Peyer's patch (tissue), 4 donors: ENCODE data around the gene ABCB8. TPM values are rescaled to one million over a fixed set of nuclear protein-coding genes. Genes with fewer than 3 reads are reported as not detected.
A peak's percentile ranks its signal among the peaks of the same experiment; 100 is the strongest.

Experiments used
- DNase-seq, 3 donors: peaks; one replicate each; pipeline ENCODE4 v3.0.0-alpha.2; 2017 to 2019
- H3K27ac ChIP-seq, 4 donors: fragments of 200-600 bp; sonication (generic); one replicate each; pipeline ENCODE4 v1.5.1; 2016 to 2019
- H3K27me3 ChIP-seq, 2 donors: fragments of 200-600 bp; sonication (generic); one replicate each; pipeline ENCODE4 v1.5.1; 2019
- H3K36me3 ChIP-seq, 3 donors: fragments of 200-600 bp; sonication (generic); one replicate each; pipeline ENCODE4 v1.5.1; 2016 to 2019
- H3K4me1 ChIP-seq, 4 donors: fragments of 200-600 bp; sonication (generic); one replicate each; pipeline ENCODE4 v1.5.1; 2016 to 2019
- H3K4me3 ChIP-seq, 4 donors: fragments of 200-600 bp; sonication (generic); 1 replicate in 3 of 4; 2 replicates in 1 of 4; pipeline ENCODE4 v1.5.1; 2016 to 2019; ENCODE audit warnings: mild to moderate bottlenecking in 1 of 4
- H3K9me3 ChIP-seq, 4 donors: fragments of 200-600 bp; sonication (generic); one replicate each; pipeline ENCODE4 v1.5.1; 2016 to 2019; ENCODE audit warnings: mild to moderate bottlenecking in 1 of 4
- CTCF ChIP-seq, 6 experiments: fragments of 450-650 bp in 4 of 6; fragments of 200-600 bp in 2 of 6; sonication (generic) in 1 of 6; IDR thresholded peaks; one replicate each; pipeline ENCODE4 v1.5.1; 2017 to 2019; ENCODE audit warnings: antibody characterized with exemption in 6 of 6, mild to moderate bottlenecking in 3 of 6, moderate library complexity in 1 of 6
- POLR2A ChIP-seq, 2 donors: fragments of 450-650 bp; IDR thresholded peaks; one replicate each; pipeline ENCODE4 v1.5.1; 2017; ENCODE audit warnings: antibody characterized with exemption in 2 of 2, mild to moderate bottlenecking in 2 of 2, moderate library complexity in 2 of 2
- total RNA-seq, 4 donors: library from RNA; depleted of rRNA; stranded (reverse); fragments of >200 nt; gene quantifications; one replicate each; pipeline ENCODE4 v1.1.0, GENCODE V29; 2016

ABCB8 gene
- total RNA-seq: 10 to 100 TPM; 23.1 to 79.7 (median 42.7) TPM

- H3K4me3 ChIP-seq: peak within 1 kb of the TSS; percentile 62 to 94 (median 76)
- no peaks in the 10 kb centered on the region for H3K36me3 ChIP-seq
- peak in 5 of 6 experiments; percentile 36 to 76 (median 66) for TF ChIP-seq CTCF (IDR thresholded peaks at IDR 0.05)
- peak; percentile 46 to 66 for TF ChIP-seq POLR2A (IDR thresholded peaks at IDR 0.05)
- DNase-seq: peak; percentile 97 to 100 (median 98)
- peak within 1 kb of the TSS; percentile 76 to 92 (median 85) for H3K27ac ChIP-seq
- no peaks in the 10 kb centered on the region for H3K9me3 ChIP-seq
- H3K27me3 ChIP-seq: no peaks in the 10 kb centered on the region
- H3K4me1 ChIP-seq: peaks cover 0 to 10% (median 3%) of the 10 kb centered on the region in 4 donors
Measured at GRCh38 chr7:151028131-151028947, at the start of gene ABCB8. Gene ABCB8, plus strand, starts transcription at chr7:151028450. Its CDS starts 66 bp downstream, at chr7:151028516.

- Histone ChIP-seq H3K4me1 (peaks cover 5 to 33% (median 21%) of the 10 kb centered on the region in 4 donors), H3K9me3 (no peaks in the 10 kb centered on the region), H3K4me3 (no peak overlapping the region), H3K36me3 (no peaks in the 10 kb centered on the region), H3K27ac (peak overlapping the region in 1 of 4 donors; percentile 40), H3K27me3 (peaks cover 0 to 9% of the 10 kb centered on the region in 2 donors)
- DNase-seq: no peak
- TF ChIP-seq POLR2A (IDR thresholded peaks at IDR 0.05) (no peak), CTCF (IDR thresholded peaks at IDR 0.05) (no peak)
Measured at GRCh38 chr7:150979713-150980390, 48.4 kb upstream of the ABCB8 start.

GRCh38 chr7:150980663-150981062 is 47.6 kb upstream of the ABCB8 start:
- Histone ChIP-seq H3K4me3 (no peak overlapping the region), H3K9me3 (no peaks in the 10 kb centered on the region), H3K27me3 (peaks cover 0 to 9% of the 10 kb centered on the region in 2 donors), H3K4me1 (peaks cover 0 to 25% (median 14%) of the 10 kb centered on the region in 4 donors), H3K36me3 (no peaks in the 10 kb centered on the region), H3K27ac (no peak overlapping the region)
- TF ChIP-seq POLR2A (IDR thresholded peaks at IDR 0.05) (no peak), CTCF (IDR thresholded peaks at IDR 0.05) (no peak)
- DNase-seq: no peak

GRCh38 chr7:150981644-150982043 is 46.6 kb upstream of the ABCB8 start:
- no peak overlapping the region for H3K27ac ChIP-seq
- H3K36me3 ChIP-seq: no peaks in the 10 kb centered on the region
- H3K27me3 ChIP-seq: peaks cover 0 to 9% of the 10 kb centered on the region in 2 donors
- H3K9me3 ChIP-seq: no peaks in the 10 kb centered on the region
- TF ChIP-seq CTCF (IDR thresholded peaks at IDR 0.05) (no peak), POLR2A (IDR thresholded peaks at IDR 0.05) (no peak)
- no peak overlapping the region for H3K4me3 ChIP-seq
- DNase-seq: no peak
- H3K4me1 ChIP-seq: peaks cover 0 to 23% (median 11%) of the 10 kb centered on the region in 4 donors

GRCh38 chr7:150982351-150982750 is 45.9 kb upstream of the ABCB8 start:
- H3K27me3 ChIP-seq: peaks cover 0 to 4% of the 10 kb centered on the region in 2 donors
- H3K4me1 ChIP-seq: peaks cover 0 to 22% (median 9%) of the 10 kb centered on the region in 4 donors
- no peaks in the 10 kb centered on the region for H3K36me3 ChIP-seq
- TF ChIP-seq CTCF (IDR thresholded peaks at IDR 0.05) (no peak), POLR2A (IDR thresholded peaks at IDR 0.05) (no peak)
- DNase-seq: no peak
- no peak overlapping the region for H3K4me3 ChIP-seq
- H3K27ac ChIP-seq: no peak overlapping the region
- H3K9me3 ChIP-seq: no peaks in the 10 kb centered on the region
